ENCODE results near the gene ANO8.
"Not testable (repeated sequence)": the region's sequence is repeated elsewhere in the genome, so short reads cannot be mapped to it uniquely, and the experiment has no call there.

The ANO8 gene

DNA sequence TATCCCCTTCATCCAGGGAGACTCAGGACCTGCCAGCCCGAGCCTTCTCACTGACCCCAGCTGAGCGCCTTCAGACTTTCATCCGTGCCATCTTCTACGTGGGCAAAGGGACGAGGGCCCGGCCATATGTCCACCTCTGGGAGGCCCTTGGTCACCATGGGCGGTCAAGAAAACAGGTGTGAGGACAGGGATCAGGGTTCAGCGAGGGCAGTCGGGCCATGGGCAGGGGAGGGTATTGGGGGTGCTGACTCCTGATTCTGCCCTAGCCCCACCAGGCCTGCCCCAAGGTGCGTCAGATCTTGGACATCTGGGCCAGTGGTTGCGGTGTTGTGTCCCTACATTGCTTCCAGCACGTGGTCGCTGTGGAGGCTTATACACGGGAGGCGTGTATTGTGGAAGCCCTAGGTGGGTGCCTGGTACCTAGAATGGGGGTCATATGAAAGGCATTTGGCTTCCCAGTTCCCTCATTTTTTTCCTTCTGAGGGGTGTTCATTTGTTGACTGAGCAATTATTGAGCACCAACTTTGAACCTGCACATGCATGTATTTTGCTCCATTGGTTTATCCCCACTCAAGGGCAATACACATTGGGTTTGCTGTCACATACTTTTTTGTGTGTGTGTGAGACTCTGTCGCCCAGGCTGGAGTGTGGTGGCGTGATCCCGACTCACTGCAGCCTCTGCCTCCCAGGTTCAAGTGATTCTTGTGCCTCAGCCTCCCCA is 49.1 kb downstream of the ANO8 start:
- no peak for DNase-seq (ENCODE audit: low read depth)
- H3K4me3 ChIP-seq (ENCODE audit: low read length): no peak overlapping the region
- TF ChIP-seq, protein P1, sequence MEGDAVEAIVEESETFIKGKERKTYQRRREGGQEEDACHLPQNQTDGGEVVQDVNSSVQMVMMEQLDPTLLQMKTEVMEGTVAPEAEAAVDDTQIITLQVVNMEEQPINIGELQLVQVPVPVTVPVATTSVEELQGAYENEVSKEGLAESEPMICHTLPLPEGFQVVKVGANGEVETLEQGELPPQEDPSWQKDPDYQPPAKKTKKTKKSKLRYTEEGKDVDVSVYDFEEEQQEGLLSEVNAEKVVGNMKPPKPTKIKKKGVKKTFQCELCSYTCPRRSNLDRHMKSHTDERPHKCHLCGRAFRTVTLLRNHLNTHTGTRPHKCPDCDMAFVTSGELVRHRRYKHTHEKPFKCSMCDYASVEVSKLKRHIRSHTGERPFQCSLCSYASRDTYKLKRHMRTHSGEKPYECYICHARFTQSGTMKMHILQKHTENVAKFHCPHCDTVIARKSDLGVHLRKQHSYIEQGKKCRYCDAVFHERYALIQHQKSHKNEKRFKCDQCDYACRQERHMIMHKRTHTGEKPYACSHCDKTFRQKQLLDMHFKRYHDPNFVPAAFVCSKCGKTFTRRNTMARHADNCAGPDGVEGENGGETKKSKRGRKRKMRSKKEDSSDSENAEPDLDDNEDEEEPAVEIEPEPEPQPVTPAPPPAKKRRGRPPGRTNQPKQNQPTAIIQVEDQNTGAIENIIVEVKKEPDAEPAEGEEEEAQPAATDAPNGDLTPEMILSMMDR (IDR thresholded peaks at IDR 0.05; ENCODE audit: insufficient read depth, low read depth, low read length, missing control alignments): no peak

DNA sequence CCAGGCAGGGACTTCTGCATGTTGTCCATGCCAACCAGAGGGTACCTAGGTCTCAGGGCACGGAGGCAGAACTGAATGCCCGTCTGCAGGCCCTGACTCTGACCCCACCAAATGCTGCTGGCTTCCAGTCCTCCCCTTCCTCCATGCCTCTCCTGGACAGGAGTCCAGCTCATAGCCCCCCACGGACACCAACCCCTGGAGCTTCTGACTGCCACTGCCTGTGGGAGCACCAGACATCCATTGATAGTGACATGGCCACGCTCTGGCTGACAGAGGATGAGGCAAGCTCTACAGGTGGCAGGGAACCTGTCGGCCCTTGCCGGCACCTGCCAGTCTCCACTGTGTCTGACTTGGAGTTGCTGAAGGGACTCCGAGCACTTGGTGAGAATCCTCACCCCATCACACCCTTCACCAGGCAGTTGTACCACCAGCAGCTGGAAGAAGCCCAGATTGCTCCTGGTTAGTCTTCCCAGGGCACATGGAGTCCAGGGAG is 51.1 kb downstream of the ANO8 start:
- TF ChIP-seq, protein P1 (IDR thresholded peaks at IDR 0.05; ENCODE audit: insufficient read depth, low read depth, low read length, missing control alignments): no peak
- no peak overlapping the region for H3K4me3 ChIP-seq (ENCODE audit: low read length)
- DNase-seq (ENCODE audit: low read depth): no peak

DNA sequence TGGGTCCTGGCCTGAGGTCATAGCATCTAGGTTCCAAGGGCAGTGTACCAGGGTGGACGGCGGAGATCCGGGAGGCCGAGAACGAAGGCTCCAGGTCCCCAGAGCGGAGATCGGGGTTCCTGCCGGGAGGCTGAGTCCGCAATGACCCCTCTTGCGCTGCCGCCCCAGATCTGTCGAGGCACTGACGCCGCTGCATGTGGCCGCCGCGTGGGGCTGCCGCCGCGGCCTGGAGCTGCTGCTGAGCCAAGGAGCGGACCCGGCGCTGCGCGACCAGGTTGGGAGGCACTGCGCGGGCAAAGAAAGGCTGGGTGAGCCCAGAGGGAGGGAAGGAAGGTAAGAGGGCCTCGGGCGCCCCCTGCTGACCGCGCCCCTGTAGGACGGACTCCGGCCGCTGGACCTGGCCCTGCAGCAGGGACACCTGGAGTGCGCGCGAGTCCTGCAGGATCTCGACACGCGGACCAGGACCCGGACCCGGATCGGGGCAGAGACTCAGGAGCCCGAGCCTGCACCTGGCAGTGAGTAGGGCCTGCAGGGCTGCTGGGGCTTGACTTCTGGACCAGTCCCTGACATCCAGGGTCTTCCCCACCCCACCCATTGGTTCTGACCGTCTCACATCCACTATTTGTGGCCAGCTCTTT is 52.0 kb downstream of the ANO8 start:
- TF ChIP-seq, protein P1 (IDR thresholded peaks at IDR 0.05; ENCODE audit: insufficient read depth, low read depth, low read length, missing control alignments): peak; percentile 74

DNA sequence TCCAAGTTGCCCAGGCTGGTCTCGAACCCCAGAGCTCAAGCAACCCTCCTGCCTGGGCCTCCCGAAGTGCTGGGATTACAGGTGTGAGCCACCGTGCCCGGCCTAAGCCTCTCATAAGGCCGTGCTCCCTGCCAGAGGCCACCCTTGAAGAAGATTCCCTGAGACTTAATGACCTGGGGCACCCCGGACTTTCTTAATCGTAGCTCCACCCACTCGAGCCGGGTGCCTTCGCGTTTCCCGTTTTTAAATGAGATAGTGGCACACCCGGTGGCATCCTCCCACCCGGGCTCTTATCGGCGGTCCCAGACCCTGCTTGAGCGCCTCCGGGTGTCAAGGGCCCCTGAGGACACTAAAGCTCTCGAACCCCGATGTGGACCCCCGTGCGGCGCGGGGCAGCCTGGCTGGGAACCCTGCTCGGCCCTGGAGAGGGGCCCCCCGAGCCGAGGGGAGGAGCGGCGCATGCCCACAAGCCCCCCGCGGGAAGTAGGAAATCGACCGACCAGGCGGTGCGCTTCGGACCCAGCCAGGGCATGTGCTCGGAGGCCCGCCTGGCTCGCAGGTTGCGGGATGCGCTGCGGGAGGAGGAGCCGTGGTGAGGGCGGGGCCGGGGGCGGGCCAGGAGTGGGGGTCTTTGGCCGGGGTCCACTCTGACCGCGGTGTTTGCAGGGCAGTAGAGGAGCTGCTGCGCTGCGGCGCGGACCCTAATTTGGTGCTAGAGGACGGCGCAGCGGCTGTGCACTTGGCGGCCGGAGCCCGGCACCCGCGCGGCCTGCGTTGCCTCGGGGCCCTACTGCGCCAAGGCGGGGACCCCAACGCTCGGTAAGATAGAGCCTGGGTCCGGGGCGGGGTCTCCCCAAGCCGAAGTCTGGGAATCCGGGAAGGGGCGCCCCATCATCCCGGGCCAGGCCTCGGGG is 53.0 kb downstream of the ANO8 start, which contains the start of gene ANKLE1:
Gene ANKLE1, plus strand, starts transcription at position 511 of the 914 bp plus-strand sequence. Its CDS starts 20 bp downstream, at position 531.
- TF ChIP-seq, protein P1 (IDR thresholded peaks at IDR 0.05; ENCODE audit: insufficient read depth, low read depth, low read length, missing control alignments): no peak
- no peak for DNase-seq (ENCODE audit: low read depth)
- H3K4me3 ChIP-seq (ENCODE audit: low read length): peak within 1 kb of the TSS; percentile 45

More for the DNA sequence above, 52.0 kb downstream of the ANO8 start:
- peak overlapping the region; percentile 45 for H3K4me3 ChIP-seq (ENCODE audit: low read length)
- DNase-seq (ENCODE audit: low read depth): peak; percentile 82

DNA sequence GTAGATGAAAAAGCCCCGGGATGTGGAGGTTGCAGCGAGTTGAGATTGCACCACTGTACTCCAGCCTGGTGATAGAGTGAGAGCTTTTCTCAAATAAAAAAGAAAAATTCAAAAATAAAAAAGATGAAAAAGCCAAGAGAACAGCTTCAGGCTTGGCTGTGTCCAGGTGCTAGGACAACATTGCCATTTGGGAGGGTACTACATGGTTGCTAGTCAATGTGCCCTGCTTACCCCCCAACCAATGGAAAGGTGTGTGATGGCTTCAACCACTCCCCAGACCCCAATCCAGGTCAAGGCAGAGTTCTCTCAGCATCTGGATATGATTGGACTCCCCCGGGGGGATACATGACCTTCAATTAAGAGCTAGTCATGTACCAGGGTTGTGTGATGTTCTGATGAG is 55.2 kb downstream of the ANO8 start:
- no peak for DNase-seq (ENCODE audit: low read depth)
- H3K4me3 ChIP-seq (ENCODE audit: low read length): no peak overlapping the region
- TF ChIP-seq, protein P1 (IDR thresholded peaks at IDR 0.05; ENCODE audit: insufficient read depth, low read depth, low read length, missing control alignments): no peak

DNA sequence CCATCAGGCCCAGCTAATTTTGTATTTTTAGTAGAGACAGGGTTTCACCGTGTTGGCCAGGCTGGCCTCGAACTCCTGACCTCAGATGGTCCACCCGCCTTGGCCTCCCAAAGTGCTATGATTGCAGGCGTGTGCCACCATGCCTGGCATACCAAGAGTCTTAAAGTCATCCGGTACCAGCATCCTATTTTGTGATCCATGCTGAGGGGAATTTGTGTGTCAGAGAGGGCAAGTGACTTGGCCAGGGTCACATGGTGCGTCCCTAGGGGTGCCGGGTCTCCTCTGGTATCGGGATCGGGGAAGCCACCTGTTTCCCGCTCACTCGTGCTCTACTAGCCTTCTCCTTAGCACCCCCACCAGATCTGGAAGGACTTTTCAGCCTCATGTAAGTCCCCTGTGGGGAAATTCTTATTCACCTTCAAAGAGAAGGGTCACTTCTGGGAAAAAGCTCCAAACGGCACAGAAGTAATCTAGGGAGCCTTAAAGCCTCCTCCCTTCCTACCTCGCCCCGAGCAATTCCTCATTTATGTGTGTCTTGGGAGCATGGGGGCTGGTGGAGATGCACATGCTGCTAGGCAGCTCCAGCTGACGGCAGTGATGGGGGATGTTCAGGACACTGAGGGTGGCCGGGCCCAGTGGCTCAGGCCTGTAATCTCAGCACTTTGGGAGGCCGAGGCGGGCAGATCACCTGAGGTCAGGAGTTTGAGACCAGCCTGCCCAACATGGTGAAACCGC is 59.0 kb downstream of the ANO8 start:
- TF ChIP-seq, protein P1 (IDR thresholded peaks at IDR 0.05; ENCODE audit: insufficient read depth, low read depth, low read length, missing control alignments): no peak
- DNase-seq (ENCODE audit: low read depth): no peak
- H3K4me3 ChIP-seq (ENCODE audit: low read length): no peak overlapping the region

DNA sequence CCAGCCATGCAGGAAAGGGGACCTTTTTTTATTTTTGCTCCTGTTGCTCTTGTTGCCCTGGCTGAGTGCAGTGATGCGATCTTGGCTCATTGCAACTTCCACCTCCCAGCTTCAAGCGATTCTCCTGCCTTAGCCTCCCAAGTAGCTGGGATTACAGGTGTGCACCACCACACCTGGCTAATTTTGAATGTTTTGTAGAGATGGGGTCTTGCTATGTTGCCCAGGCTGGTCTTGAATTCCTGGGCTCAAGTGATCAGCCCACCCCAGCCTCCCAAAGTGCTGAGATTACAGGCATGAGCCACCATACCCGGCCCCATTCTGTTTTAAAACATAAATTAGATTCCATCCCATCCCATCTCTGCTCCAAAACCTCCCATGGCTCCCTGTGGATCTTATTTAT is 59.8 kb downstream of the ANO8 start:
- H3K4me3 ChIP-seq (ENCODE audit: low read length); DNase-seq (ENCODE audit: low read depth): not testable (repeated sequence)
